NCI-H1092 (cell line): Measurements from ENCODE around the gene ERICH3.
A peak's percentile ranks its signal among the peaks of the same experiment; 100 is the strongest.

Experiments
- DNase-seq: peaks from one replicate; lab custom pipeline; 2025; lab: John Stamatoyannopoulos, UW

Gene ERICH3

GRCh38 chr1:74673351-74674111 lies at the start of gene ERICH3:
ERICH3 (minus strand) TSS chr1:74673792; CDS start chr1:74673519, 273 bp downstream.
- DNase-seq: peak; percentile 62

- DNase-seq: no peak
These were observed 44.0 kb upstream of the ERICH3 start for GRCh38 chr1:74717626-74718025.

GRCh38 chr1:74716822-74717221 lies 43.2 kb upstream of the ERICH3 start:
- DNase-seq: no peak

GRCh38 chr1:74715806-74716205 lies 42.2 kb upstream of the ERICH3 start:
- no peak for DNase-seq

DNA sequence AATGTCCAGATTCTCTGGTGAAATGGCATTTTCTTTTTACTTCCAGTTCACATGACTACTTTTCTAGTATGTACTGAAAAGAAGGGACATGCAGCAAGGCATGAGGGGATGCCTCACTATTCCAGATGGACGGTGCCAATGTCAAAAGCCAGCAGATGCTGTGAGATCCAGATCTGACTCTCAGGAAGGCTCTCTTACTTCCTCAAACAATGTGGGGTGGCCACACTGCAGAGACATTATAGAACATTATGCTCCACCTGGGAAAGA lies 41.6 kb upstream of the ERICH3 start:
- DNase-seq: no peak

GRCh38 chr1:74714429-74715235 lies 41.0 kb upstream of the ERICH3 start:
- DNase-seq: no peak

DNA sequence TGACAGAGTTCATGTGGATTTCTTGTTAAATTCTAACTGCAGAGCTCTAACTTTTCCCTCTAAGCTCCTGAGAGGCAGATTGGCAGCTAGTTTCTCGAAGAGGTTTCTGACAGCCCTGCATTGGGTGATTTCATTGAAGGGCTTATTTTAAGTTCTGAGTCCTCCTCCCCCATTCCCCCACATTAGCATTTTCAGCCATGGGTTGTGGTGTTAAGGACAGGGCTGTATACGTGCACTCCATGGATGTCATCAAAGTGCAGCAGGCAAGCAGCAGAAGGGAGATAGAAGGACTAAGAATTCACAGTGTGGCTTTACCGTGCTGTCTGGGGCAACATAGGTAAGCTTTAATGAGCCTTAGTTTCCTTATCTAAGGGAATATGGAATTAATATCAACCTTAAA lies 40.3 kb upstream of the ERICH3 start:
- no peak for DNase-seq

- no peak for DNase-seq
These were observed 39.3 kb upstream of the ERICH3 start for GRCh38 chr1:74712881-74713280.

DNA sequence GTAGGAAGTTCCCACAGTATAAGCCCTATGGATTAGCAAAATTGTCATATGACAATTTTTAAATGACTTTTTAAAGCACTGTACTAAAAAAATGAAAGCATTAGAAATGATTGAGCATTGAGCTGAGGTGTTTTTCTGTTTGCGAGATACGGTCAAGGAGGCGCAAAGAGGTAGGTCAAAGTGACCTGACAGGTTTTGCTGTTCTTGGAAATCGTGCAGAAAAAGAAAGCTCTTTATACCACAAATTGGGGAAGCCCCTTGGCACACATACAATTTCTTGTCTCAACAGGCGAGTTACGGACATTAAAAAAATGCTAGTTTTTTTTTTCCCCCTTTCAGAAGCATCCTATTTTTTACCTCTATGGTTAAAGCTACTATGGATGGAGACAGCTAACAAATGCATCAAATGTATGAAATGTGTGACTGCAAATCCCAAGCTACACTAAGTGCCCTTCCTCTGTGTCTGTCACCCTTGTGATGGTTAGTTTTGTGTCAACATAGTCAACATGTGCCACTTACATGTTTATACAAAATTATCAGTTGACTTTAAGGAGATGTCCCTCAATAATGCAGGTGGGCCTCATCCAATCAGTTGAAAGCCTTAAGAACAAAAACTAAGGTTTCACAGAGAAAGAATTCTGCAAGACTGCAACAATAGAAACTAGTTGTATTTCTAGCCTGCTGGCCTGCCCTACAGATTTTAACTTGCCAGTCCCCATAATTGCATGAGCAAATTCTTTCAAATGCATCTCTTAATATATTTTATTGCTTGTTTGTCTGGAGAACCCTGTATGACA lies 30.0 kb upstream of the ERICH3 start:
- DNase-seq: no peak

DNA sequence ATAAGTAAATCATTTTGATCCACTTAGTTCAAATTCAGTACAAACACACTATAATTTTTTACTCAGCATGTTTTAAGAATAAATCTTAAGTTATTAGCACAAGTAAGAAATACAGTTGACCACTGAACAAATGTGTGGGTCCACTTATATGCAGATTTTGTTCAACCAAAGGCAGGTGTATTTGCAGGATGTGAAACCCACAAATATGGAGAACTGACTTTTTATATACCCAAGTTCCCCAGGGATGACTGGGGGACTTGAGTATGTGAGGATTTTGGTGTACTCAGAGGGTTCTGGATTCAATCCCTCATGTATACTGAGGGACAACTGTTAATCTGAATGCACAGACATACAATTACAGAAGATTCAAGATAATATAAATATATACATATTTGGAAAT lies 25.7 kb upstream of the ERICH3 start:
- no peak for DNase-seq

DNA sequence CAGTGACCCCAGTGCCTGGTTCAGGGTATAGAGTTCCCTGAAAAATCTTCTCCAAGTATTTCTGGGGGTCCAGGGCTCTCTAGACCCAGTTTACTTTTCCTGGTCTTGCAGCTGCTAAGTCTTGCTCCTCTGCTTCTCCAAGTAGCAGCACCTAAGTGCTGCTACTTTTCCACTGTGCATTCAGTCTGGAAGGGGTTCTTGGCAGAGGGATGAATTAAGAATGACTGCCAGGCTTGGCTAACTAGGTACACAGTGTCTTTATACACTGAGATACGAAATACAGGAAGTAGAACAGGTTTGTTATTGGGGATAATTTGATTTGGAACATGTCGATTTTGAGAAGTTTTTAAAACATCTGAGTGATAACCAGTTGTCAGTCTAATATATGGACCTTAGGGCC lies 24.2 kb upstream of the ERICH3 start:
- DNase-seq: no peak

DNA sequence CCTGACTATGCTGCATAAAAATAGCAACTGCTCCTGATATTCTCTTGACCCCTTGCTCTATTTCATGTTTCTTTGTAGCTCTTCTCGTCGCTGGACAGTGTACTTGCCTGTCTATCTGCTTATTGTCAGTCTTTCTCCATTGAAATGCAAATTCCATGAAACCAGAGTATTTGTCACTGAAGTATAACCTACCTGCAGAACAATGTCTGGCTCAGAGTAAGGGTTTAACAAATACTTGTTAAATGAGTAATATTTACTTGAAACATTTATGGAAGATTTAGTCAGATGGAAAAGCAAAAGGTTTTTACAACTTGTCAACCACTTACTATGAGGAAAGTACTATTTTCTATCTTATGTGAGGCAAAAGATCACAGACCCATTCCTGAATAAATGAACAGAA lies 19.9 kb upstream of the ERICH3 start:
- DNase-seq: no peak

DNA sequence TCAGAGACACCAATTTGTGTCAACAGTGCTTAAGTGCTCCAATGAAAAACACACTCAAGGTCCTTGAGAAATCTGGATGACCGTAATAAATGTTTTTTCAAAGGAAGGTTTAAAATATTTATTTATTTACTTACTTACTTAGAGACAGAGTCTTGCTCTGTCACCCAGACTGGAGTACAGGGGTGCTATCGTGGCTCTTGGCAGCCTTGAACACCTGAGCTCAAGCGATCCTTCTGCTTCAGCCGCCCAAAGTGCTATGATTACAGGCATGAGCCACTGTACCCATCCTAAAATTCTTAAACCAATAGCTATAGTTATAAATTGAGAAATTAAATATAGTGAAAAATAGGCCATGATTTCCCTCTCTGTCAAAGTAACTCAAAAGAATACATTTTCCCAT lies 17.3 kb upstream of the ERICH3 start:
- DNase-seq: no peak

GRCh38 chr1:74690364-74690696 lies 16.7 kb upstream of the ERICH3 start:
- no peak for DNase-seq

GRCh38 chr1:74689621-74690363 lies 16.2 kb upstream of the ERICH3 start:
- DNase-seq: peak; percentile 52

- no peak for DNase-seq
These were observed 13.3 kb upstream of the ERICH3 start for GRCh38 chr1:74686928-74687327.

DNA sequence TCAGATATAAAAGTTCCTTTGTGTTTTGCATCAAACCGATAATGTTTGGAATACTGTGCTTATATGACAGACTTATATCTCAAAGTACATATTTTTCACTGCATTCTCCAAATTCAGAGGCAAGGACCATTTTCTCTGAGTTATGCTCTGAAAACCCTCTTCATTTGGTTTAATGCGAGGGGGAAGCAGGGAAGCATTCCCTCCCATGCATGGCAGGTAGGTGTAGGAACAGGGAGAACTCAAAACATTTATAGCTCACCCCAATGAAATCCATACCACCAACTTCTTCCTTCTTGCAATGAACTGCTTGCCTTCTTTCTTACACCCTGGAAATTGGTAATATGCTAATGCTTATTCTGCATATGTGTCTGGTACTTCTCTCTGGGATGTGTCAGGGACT lies 10.7 kb upstream of the ERICH3 start:
- DNase-seq: no peak

DNA sequence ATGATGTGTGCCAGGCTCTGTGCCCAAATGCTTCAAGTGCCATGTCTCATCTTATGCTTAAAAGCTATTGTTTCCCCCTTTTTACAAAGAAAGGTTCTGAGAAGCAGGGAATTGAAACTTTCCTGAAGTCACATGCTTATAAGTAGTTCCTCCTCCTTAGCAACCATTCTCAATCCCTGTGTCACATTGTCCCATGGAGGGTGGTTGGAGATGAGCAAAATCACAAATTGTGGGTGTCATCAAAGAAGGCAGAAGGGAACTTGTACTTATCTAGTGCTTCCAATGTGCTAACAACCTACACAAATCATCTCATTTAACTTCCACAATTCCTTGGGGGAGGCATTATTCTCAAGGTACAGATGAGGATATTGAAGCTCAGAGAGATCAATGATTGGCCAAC lies 10.1 kb upstream of the ERICH3 start:
- DNase-seq: no peak

DNA sequence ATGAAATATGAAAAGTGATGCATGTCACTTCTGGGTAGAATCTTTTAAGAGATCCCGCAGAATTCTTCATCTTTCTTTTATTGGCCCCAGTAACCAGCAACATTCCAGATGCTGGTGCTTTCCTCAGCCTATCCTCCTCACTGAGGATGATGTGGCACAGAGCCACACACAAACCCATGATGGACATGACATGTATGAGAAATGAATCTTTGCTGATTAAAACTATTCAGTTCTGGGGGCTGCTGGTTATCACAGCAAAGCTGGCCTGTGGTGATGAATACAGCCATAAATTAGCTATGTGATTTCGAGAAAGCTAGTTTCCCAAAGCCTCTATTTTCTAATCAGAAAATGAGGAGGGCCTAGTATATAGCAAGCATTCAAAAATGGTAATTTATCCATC lies 8.3 kb upstream of the ERICH3 start:
- DNase-seq: no peak

- DNase-seq: no peak
These were observed 7.9 kb upstream of the ERICH3 start for GRCh38 chr1:74681449-74681848.

DNA sequence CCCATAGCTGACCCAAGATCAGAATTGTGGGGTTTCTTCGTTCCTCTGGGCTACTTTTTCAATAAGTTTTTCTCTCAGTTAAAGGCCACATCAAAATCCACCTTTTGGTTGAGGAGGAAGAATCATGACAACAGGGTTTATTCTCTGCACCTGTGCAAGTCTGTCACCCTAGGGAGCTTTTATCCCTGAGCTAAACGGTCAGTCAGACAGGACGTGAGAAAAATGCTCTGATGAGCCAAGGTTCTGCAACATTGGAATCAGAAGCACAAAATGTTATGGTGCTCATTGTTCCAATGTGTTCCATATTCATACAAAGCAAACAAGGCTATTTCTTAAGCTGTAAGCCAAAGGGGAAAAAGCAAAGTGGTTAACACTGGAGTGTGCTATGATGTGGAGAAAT lies 7.4 kb upstream of the ERICH3 start:
- no peak for DNase-seq

DNA sequence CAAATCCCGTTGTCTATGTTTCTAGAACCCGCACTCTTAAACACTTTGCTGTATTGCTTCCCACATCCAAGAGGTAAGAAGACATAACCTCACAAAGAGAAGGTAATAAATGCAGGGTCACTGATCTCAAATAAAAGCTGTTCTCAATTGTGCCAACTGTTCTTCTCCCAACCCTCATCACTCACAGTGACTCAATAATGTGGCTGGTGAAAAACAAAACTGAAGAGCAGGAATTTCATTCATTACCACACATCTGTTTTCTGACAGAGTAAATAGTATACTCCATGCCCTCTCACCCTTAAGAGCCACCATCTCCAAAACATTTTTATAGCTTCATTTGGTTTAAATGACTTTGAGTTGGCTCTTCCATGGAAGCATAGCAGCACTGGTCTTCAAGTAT lies 6.2 kb upstream of the ERICH3 start:
- DNase-seq: no peak
